ENCODE results near the gene COG7. TPM values are rescaled to one million over a fixed set of nuclear protein-coding genes. Genes with fewer than 3 reads are reported as not detected.

COG7 gene
- total and polyA plus RNA-seq, 2 of the 13 experiments (the other 11 are each of a cell fraction or from before 2014, with no cell fraction given): 12.6 to 54.5 TPM

DNA sequence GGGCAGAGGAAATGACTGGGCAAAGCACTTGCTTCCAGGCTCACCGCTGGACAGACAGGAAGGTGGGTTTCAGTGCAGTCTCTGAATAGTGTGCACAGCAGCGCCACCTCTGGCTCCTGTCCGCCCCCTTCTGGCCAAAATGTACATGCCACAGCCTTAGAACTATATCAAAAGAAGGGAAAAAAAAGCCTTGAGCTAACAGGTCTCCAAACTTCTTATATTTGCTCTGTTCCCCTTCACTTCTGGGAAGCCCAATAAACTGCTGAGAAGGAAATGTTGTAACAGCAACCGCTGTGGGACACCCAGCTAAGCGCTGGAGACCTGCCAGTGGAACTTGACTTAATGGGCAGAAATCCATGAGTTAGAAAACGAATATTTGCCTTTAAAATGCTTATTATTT is 17.5 kb downstream of the COG7 start (continued):
- TF ChIP-seq PPARG (CRISPR knock-in tag; conservative IDR thresholded peaks at IDR 0.05) (0 out of 2 replicates have a peak, but pooled peaks have one; percentile 34), SIN3B (IDR thresholded peaks at IDR 0.05; ENCODE audit: low read length) (no peak), RARG (CRISPR knock-in tag; IDR thresholded peaks at IDR 0.05; ENCODE audit: low read depth) (no peak), ZNF768 (CRISPR knock-in tag; IDR thresholded peaks at IDR 0.05) (peak; percentile 96), ISL2 (CRISPR knock-in tag; IDR thresholded peaks at IDR 0.05) (no peak), SP4 (CRISPR knock-in tag; IDR thresholded peaks at IDR 0.05) (0 out of 2 replicates have a peak, but pooled peaks have one; percentile 35), FOXP1 (IDR thresholded peaks at IDR 0.05) (no peak), FOXP1 (CRISPR knock-in tag; IDR thresholded peaks at IDR 0.05) (no peak), YEATS2 (CRISPR knock-in tag; IDR thresholded peaks at IDR 0.05; ENCODE audit: borderline replicate concordance) (peak; percentile 33; the same call in 1 of the 2 replicates), ZNF709 (CRISPR knock-in tag; IDR thresholded peaks at IDR 0.05) (no peak), ZNF24 (IDR thresholded peaks at IDR 0.05) (0 out of 2 replicates have a peak, but pooled peaks have one; percentile 19), ZNF160 (CRISPR knock-in tag; IDR thresholded peaks at IDR 0.05) (no peak), ZNF660 (CRISPR knock-in tag; IDR thresholded peaks at IDR 0.05; ENCODE audit: borderline replicate concordance, low read depth) (no peak), ZNF530 (CRISPR knock-in tag; IDR thresholded peaks at IDR 0.05; ENCODE audit: low read depth) (no peak), STAG1 (CRISPR knock-in tag; IDR thresholded peaks at IDR 0.05) (peak; percentile 81), ATF1 (CRISPR knock-in tag; IDR thresholded peaks at IDR 0.05) (0 out of 2 replicates have a peak, but pooled peaks have one; percentile 28), TCF7 (IDR thresholded peaks at IDR 0.05; ENCODE audit: low read depth) (no peak), SAP130 (CRISPR knock-in tag; IDR thresholded peaks at IDR 0.05; ENCODE audit: low read depth) (0 out of 2 replicates have a peak, but pooled peaks have one; percentile 31), KLF16 (CRISPR knock-in tag; IDR thresholded peaks at IDR 0.05) (no peak; a peak in 1 of 4 replicates), ZSCAN31 (CRISPR knock-in tag; IDR thresholded peaks at IDR 0.05; ENCODE audit: low read depth) (0 out of 2 replicates have a peak, but pooled peaks have one; percentile 44), CBX1 (IDR thresholded peaks at IDR 0.05; ENCODE audit: low read depth) (peak; percentile 57), FOXA3 (CRISPR knock-in tag; IDR thresholded peaks at IDR 0.05) (no peak)
- TF ChIP-seq, protein P1, sequence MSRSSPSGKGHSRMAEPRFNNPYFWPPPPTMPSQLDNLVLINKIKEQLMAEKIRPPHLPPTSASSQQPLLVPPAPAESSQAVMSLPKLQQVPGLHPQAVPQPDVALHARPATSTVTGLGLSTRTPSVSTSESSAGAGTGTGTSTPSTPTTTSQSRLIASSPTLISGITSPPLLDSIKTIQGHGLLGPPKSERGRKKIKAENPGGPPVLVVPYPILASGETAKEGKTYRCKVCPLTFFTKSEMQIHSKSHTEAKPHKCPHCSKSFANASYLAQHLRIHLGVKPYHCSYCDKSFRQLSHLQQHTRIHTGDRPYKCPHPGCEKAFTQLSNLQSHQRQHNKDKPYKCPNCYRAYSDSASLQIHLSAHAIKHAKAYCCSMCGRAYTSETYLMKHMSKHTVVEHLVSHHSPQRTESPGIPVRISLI (CRISPR knock-in tag; IDR thresholded peaks at IDR 0.05; ENCODE audit: borderline replicate concordance): peak; percentile 61; the same call in 1 of the 2 replicates
- TF ChIP-seq, protein P2, sequence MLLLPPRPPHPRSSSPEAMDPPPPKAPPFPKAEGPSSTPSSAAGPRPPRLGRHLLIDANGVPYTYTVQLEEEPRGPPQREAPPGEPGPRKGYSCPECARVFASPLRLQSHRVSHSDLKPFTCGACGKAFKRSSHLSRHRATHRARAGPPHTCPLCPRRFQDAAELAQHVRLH (CRISPR knock-in tag; IDR thresholded peaks at IDR 0.05; ENCODE audit: borderline replicate concordance, low read depth): peak; percentile 45; the same call in 1 of the 2 replicates
- TF ChIP-seq, protein P3, sequence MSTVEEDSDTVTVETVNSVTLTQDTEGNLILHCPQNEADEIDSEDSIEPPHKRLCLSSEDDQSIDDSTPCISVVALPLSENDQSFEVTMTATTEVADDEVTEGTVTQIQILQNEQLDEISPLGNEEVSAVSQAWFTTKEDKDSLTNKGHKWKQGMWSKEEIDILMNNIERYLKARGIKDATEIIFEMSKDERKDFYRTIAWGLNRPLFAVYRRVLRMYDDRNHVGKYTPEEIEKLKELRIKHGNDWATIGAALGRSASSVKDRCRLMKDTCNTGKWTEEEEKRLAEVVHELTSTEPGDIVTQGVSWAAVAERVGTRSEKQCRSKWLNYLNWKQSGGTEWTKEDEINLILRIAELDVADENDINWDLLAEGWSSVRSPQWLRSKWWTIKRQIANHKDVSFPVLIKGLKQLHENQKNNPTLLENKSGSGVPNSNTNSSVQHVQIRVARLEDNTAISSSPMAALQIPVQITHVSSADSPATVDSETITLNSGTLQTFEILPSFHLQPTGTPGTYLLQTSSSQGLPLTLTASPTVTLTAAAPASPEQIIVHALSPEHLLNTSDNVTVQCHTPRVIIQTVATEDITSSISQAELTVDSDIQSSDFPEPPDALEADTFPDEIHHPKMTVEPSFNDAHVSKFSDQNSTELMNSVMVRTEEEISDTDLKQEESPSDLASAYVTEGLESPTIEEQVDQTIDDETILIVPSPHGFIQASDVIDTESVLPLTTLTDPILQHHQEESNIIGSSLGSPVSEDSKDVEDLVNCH (CRISPR knock-in tag; IDR thresholded peaks at IDR 0.05): no peak
- TF ChIP-seq, protein P4, sequence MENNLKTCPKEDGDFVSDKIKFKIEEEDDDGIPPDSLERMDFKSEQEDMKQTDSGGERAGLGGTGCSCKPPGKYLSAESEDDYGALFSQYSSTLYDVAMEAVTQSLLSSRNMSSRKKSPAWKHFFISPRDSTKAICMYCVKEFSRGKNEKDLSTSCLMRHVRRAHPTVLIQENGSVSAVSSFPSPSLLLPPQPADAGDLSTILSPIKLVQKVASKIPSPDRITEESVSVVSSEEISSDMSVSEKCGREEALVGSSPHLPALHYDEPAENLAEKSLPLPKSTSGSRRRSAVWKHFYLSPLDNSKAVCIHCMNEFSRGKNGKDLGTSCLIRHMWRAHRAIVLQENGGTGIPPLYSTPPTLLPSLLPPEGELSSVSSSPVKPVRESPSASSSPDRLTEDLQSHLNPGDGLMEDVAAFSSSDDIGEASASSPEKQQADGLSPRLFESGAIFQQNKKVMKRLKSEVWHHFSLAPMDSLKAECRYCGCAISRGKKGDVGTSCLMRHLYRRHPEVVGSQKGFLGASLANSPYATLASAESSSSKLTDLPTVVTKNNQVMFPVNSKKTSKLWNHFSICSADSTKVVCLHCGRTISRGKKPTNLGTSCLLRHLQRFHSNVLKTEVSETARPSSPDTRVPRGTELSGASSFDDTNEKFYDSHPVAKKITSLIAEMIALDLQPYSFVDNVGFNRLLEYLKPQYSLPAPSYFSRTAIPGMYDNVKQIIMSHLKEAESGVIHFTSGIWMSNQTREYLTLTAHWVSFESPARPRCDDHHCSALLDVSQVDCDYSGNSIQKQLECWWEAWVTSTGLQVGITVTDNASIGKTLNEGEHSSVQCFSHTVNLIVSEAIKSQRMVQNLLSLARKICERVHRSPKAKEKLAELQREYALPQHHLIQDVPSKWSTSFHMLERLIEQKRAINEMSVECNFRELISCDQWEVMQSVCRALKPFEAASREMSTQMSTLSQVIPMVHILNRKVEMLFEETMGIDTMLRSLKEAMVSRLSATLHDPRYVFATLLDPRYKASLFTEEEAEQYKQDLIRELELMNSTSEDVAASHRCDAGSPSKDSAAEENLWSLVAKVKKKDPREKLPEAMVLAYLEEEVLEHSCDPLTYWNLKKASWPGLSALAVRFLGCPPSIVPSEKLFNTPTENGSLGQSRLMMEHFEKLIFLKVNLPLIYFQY (CRISPR knock-in tag; IDR thresholded peaks at IDR 0.05; ENCODE audit: borderline replicate concordance): no peak

All from HepG2 (cell line).